IPS-18c (cell line): ENCODE measurements around the gene DHX29.

ENCODE experiments used
- H3K4me3 ChIP-seq: 2 replicates; pipeline ENCODE4 v1.7.0; 2013; ENCODE audit warnings: low read depth, mild to moderate bottlenecking, low read length, moderate library complexity; ENCODE audit not compliant: insufficient read depth
- H3K9me3 ChIP-seq: one replicate; pipeline ENCODE4 v1.6.1; 2013; ENCODE audit warnings: mild to moderate bottlenecking, low read length, moderate library complexity; ENCODE audit not compliant: control insufficient read depth, insufficient read depth

Gene DHX29, protein sequence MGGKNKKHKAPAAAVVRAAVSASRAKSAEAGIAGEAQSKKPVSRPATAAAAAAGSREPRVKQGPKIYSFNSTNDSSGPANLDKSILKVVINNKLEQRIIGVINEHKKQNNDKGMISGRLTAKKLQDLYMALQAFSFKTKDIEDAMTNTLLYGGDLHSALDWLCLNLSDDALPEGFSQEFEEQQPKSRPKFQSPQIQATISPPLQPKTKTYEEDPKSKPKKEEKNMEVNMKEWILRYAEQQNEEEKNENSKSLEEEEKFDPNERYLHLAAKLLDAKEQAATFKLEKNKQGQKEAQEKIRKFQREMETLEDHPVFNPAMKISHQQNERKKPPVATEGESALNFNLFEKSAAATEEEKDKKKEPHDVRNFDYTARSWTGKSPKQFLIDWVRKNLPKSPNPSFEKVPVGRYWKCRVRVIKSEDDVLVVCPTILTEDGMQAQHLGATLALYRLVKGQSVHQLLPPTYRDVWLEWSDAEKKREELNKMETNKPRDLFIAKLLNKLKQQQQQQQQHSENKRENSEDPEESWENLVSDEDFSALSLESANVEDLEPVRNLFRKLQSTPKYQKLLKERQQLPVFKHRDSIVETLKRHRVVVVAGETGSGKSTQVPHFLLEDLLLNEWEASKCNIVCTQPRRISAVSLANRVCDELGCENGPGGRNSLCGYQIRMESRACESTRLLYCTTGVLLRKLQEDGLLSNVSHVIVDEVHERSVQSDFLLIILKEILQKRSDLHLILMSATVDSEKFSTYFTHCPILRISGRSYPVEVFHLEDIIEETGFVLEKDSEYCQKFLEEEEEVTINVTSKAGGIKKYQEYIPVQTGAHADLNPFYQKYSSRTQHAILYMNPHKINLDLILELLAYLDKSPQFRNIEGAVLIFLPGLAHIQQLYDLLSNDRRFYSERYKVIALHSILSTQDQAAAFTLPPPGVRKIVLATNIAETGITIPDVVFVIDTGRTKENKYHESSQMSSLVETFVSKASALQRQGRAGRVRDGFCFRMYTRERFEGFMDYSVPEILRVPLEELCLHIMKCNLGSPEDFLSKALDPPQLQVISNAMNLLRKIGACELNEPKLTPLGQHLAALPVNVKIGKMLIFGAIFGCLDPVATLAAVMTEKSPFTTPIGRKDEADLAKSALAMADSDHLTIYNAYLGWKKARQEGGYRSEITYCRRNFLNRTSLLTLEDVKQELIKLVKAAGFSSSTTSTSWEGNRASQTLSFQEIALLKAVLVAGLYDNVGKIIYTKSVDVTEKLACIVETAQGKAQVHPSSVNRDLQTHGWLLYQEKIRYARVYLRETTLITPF (N-terminal part only)

DNA sequence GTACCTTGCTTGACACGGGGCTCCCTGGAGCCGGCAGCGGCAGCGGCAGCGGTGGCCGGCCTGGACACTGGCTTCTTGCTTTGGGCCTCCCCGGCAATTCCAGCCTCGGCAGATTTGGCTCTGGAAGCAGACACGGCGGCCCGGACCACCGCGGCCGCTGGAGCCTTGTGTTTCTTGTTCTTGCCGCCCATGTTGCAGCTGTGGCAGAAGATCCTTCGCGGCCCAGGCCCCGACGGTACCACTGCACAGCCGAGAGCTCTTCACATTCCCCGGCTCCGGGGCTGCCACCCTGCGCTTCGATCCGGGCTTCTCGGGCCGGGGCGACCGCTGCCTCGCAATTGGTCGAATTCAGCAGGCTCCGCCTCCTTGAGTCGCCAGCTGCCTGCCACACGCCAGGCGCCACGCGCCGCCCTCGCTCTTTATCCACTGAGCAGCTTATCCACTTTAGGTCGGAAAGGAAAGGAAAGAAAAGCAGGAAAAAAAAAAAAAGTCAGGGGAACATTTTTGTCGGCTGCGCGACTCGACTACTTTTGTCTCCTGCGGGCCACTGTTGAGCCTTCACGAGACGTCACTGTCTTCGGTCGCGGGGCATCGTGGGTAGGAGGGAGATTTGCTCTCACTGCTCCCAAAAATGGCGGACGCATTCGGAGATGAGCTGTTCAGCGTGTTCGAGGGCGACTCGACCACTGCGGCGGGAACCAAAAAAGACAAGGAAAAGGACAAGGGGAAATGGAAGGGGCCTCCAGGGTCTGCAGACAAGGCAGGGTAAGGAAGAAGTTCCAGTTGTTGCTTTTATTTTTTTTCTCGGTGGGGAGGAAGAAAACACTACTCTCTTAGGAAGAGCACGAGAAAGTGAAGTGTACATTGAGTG lies at the start of gene DHX29, which contains the start of gene MTREX:
TSS of gene DHX29 (minus strand) at position 312 of the 871 bp plus-strand sequence. CDS start at position 191, 121 bp downstream.
TSS of gene MTREX (plus strand) at position 607 of the 871 bp plus-strand sequence. CDS start at position 632, 25 bp downstream.
- Histone ChIP-seq H3K4me3 (peak within 1 kb of the TSS; percentile 83), H3K9me3 (no peaks in the 10 kb centered on the region)

DNA sequence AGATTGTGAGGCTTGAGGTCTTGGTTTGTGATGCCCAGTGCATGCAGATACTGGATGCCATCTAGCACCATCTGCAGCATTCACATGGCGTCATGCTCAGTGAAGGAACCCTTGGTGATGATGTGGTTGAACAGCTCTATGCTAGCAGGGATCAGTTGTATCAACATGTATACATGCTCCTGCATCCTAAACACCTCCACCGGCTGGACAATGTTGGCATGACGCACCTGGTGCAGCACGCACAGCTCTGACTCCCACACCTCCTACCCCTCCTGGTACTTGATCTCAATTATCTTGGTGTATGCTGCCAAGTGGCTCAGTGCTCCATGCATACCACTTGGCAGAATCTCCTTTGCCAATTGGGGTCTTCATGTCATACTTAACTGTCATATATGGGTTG lies 49.4 kb upstream of the DHX29 start:
- Histone ChIP-seq H3K9me3 (no peaks in the 10 kb centered on the region), H3K4me3 (no peak overlapping the region)

DNA sequence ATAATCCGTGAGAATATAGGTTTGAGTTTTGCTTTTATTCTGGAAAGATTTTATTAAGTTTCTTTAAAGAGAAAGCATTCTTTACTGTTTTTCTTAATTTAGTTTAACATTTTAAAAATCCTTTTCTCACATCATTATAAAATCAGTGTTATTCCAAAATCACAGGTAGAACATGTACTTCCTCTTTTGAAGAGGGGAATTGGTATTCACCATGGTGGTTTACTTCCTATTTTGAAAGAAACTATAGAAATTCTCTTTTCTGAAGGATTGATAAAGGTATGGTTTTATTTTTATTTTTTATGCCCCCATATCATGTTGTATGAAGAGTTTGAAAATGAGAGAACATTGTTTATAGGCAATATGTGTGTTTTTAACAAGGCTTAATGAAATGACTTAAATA lies 43.3 kb upstream of the DHX29 start:
- H3K4me3 ChIP-seq: no peak overlapping the region
- no peaks in the 10 kb centered on the region for H3K9me3 ChIP-seq

DNA sequence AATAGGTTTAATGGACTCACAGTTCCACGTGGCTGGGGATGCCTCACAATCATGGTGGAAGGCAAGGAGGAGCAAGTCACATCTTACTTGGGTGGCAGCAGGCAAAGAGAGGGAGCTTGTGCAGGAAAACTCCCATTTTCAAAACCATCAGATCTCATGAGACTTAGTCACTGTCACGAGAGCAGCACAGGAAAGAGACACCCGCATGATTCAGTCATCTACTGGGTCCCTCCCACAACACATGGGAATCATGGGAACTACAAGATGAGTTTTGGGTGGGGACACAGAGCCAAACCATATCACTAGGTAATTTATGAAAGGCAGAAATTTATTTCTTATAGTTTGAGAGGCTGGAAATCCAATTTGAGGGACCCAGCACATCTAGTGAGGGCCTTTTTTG lies 40.3 kb upstream of the DHX29 start:
- H3K9me3 ChIP-seq: no peaks in the 10 kb centered on the region
- no peak overlapping the region for H3K4me3 ChIP-seq

DNA sequence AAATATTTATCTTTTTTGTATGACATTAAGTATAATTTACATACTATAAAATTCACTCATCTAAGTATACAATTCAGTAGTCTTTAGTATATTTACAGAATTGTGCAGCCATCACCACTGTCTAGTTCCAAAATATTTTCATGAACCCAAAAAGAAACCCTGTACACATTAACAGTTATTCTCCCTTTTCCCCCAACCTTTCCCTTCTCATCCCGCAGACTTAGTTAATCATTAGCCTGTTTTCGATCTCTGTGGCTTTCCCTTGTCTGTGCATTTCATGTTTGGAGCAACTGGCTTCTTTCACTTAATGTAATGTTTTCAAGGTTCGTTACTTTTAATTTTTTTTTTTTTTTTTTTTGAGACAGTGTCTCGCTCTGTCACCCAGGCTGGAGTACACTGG lies 37.8 kb upstream of the DHX29 start:
- H3K9me3 ChIP-seq: no peaks in the 10 kb centered on the region
- H3K4me3 ChIP-seq: no peak overlapping the region

DNA sequence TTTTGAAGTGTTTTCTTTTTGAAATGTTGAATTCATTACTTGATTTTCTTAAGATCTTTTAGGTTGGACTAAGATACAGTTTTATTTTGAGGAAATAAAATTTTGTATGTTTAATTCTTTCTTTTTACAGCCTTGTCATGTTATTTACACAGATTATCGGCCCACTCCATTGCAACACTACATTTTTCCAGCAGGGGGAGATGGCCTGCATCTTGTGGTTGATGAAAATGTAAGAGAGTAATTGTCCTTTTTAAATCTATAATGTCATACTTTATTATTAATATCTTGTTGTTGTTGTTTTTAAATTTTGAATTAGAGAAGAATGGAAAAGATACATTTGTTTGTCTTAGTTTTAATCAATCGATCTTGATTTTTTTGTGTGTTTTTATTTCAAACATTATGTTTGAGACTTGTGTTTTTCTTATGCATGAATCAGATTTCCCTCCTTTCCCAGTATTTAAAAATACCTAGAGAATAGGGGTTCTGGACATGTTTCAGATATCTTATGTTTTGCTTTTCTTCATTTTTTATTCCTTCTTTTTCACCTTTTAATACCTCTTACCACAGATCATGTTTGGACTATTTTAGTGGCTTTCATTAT lies 37.0 kb upstream of the DHX29 start:
- Histone ChIP-seq H3K4me3 (no peak overlapping the region), H3K9me3 (no peaks in the 10 kb centered on the region)

DNA sequence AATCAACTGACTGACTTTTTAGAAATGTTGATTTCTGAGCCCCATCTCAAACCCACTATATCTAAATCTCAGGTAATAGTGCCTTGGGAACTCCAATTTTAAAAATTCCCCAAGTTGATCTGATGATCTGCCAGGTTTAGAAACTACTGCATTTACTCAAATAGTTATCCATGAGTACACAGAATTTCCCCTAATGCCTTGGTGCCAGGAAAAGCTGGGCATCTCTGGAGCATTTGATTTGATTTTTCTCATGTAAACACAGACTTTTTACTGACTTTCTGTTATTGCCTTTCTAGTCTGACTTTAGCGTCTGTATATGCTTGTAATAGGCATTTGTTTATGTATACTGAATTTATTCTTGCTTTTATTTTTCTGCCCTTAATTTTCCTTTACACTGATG lies 36.1 kb upstream of the DHX29 start:
- Histone ChIP-seq H3K9me3 (no peaks in the 10 kb centered on the region), H3K4me3 (no peak overlapping the region)

DNA sequence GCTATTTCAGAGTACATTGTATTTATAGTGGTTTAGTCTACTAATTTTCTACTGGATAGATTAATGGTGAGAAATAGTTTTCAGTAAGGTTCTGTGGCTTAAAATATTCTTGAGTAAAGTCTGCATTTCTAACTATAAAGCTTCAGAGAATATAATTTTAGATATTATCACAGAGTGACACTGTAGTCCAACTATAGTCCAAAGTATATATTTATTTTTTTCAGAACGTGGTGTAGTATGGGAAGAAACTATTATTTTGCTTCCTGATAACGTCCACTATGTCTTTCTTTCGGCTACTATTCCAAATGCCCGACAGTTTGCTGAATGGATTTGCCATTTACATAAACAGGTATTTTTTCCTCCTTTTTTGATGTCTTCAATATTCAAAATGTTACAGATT lies 35.6 kb upstream of the DHX29 start:
- no peak overlapping the region for H3K4me3 ChIP-seq

DNA sequence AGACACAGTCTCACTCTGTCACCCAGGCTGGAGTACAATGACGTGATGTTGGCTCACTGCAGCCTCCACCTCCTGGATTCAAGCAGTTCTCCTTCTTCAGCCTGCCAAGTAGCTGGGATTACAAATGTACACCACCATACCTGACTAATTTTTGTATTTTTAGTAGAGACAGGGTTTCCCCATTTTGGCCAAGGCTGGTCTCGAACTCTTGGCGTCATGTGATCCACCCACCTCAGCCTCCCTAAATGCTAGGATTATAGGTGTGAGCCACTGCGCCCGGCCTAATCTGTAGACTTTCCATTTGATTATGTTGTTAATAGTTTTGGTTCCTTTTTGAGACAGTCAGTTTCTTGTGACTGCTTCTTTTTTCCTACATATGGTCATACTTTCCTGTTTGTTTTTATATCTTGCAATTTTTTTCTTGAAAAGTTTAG lies 31.3 kb upstream of the DHX29 start:
- no peaks in the 10 kb centered on the region for H3K9me3 ChIP-seq
- no peak overlapping the region for H3K4me3 ChIP-seq

More for the DNA sequence above, 35.6 kb upstream of the DHX29 start:
- no peaks in the 10 kb centered on the region for H3K9me3 ChIP-seq

DNA sequence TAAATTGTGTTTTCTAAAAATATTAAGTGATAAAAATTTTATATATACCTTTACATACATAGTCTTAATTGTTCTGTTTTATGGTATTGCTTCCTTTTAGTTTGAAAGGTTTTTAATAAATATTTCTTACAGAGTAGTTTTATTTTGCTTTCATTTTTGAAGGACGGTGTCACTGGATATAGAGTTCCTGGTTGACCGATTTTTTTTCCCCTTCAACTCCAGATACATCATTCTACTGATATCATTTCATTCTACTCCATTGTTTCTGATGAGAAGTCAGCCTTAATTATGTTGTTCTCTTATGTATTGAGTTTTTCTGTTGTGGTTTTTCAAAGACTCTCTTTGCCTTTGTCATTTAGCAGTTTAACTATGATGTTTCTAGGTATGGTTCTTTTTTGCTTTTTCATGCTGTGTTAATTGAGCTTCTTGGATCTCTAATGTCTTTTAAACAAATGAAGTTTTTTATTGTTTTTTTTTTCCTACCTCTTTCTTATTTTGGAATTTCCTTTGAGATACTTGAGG lies 30.7 kb upstream of the DHX29 start:
- Histone ChIP-seq H3K9me3 (no peaks in the 10 kb centered on the region), H3K4me3 (no peak overlapping the region)

DNA sequence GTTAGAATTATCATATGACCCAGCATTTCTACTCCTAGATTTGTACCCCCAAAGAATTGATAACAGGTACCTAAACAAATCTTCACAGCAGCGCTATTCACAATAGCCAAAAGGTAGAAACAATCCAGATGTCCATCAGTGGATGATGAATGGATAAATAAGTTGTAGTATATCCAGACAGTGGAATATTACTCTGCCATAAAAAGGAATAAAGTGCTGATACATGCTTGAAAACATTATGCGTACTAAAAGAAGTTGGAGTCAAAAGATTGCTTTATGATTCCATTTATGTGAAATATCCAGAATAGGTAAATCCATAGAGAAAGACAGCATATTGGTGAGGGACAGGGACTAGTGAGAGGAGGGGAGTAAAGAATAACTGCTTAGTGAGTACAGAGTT lies 26.3 kb upstream of the DHX29 start:
- H3K9me3 ChIP-seq: no peaks in the 10 kb centered on the region
- no peak overlapping the region for H3K4me3 ChIP-seq

DNA sequence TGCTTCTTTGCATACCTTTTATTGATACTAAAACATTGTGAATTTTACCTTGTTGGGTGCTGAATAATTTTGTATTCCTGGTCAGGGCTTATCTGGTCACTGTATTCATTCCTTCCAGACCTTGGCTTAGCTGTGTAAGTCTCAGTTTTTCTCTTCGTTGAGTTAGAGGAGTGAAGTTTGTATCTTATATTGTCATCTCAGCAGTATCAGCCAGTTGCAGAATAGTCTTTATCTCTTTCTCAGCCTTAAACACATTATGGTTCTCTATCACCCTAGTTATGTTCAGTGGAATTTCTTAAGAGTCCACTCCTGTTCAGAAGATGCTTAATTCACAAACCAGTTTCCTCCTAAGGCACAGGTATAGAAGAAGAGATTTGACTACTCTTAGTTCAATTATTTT lies 25.5 kb upstream of the DHX29 start:
- Histone ChIP-seq H3K9me3 (no peaks in the 10 kb centered on the region), H3K4me3 (no peak overlapping the region)

DNA sequence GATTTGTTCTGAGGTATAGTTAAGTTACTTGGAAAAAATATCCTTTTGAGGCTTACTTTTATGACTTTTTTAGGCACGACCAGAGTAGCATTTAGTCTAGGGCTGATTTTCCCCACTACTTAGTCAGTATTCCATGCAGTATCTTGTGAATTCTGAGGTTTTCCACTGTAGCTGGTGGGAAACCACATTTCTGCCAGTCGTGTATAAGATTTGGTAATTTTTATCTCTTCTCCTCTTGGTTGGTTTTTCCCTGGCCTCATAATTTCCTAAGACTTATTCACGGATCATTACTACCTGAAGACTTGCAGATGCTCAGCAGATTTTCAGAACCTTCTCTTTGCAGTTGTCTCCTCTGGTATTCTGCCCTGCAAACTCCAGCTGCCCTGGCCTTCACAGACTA lies 23.8 kb upstream of the DHX29 start:
- Histone ChIP-seq H3K9me3 (no peaks in the 10 kb centered on the region), H3K4me3 (no peak overlapping the region)

DNA sequence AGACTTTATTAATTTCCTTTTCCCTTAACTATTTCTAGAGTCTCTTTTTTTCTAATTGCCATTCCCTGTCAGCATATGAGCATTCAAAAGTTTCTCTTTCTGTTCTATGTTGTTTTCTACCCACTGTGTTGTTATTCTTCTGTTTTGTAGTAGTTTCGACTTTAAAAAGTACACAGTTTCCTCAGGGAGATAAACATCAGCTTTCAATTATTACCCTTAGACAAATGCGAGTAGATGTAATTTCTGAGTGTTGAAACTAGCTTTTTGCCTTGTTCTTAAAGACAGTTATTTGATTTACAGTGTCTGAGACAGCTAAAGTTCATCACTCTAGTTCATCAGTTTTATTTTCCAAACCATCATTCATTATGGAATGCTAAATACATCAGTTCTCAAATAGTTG lies 19.8 kb upstream of the DHX29 start:
- Histone ChIP-seq H3K4me3 (no peak overlapping the region), H3K9me3 (no peaks in the 10 kb centered on the region)

DNA sequence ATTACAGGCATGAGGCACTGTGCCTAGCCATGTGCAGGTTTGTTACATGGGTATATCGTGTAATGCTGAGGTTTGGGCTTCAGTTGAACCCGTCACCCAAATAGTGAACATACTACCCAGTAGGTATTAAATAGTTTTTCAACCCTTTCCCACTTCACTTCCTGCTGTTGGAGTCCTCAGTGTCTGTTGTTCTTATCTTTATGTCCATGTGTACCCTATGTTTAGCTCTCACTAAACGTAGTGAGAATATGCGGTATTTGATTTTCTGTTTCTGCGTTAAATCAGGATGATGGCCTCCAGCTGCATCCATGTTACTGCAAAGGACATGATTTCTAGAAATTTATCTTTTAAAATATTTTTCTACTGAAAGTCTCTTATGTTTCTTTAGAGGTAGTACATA lies 18.1 kb upstream of the DHX29 start:
- no peaks in the 10 kb centered on the region for H3K9me3 ChIP-seq
- H3K4me3 ChIP-seq: no peak overlapping the region
